GM19238 (cell line): ENCODE data around the gene GALNT10.
"Not testable (repeated sequence)": the region's sequence is repeated elsewhere in the genome, so short reads cannot be mapped to it uniquely, and the experiment has no call there.

ENCODE experiments used
- DNase-seq: peaks from one replicate; pipeline ENCODE4 v3.0.0; 2011; ENCODE audit warnings: low spot score; ENCODE audit not compliant: insufficient read length

Gene GALNT10

GRCh38 chr5:154190595-154191304 is at the start of gene GALNT10:
GALNT10 (plus strand) TSS chr5:154190733; CDS start chr5:154190867, 134 bp downstream.
- peak; percentile 83 for DNase-seq

GRCh38 chr5:154141745-154142221 is 48.8 kb upstream of the GALNT10 start:
- DNase-seq: no peak

GRCh38 chr5:154143211-154143641 is 47.3 kb upstream of the GALNT10 start:
- no peak for DNase-seq

GRCh38 chr5:154145268-154145667 is 45.3 kb upstream of the GALNT10 start:
- DNase-seq: no peak

- DNase-seq: no peak
These were observed 44.1 kb upstream of the GALNT10 start for GRCh38 chr5:154146409-154146808.

- DNase-seq: no peak
These were observed 42.9 kb upstream of the GALNT10 start for GRCh38 chr5:154147666-154148065.

GRCh38 chr5:154150471-154150870 is 40.1 kb upstream of the GALNT10 start:
- DNase-seq: not testable (repeated sequence)

GRCh38 chr5:154157483-154158378 is 32.8 kb upstream of the GALNT10 start:
- DNase-seq: no peak

- no peak for DNase-seq
These were observed 32.2 kb upstream of the GALNT10 start for GRCh38 chr5:154158379-154158737.

GRCh38 chr5:154159343-154159742 is 31.2 kb upstream of the GALNT10 start:
- DNase-seq: no peak

GRCh38 chr5:154162539-154163151 is 27.9 kb upstream of the GALNT10 start:
- no peak for DNase-seq

- DNase-seq: no peak
These were observed 26.9 kb upstream of the GALNT10 start for GRCh38 chr5:154163327-154164248.

- DNase-seq: no peak
These were observed 26.3 kb upstream of the GALNT10 start for GRCh38 chr5:154164249-154164581.

GRCh38 chr5:154165886-154166285 is 24.6 kb upstream of the GALNT10 start:
- DNase-seq: no peak

GRCh38 chr5:154166901-154167791 is 23.4 kb upstream of the GALNT10 start:
- no peak for DNase-seq

GRCh38 chr5:154168395-154168794 is 22.1 kb upstream of the GALNT10 start:
- no peak for DNase-seq

- no peak for DNase-seq
These were observed 17.7 kb upstream of the GALNT10 start for GRCh38 chr5:154172785-154173184.

- no peak for DNase-seq
These were observed 16.4 kb upstream of the GALNT10 start for GRCh38 chr5:154174091-154174490.

GRCh38 chr5:154176181-154176580 is 14.4 kb upstream of the GALNT10 start:
- no peak for DNase-seq

GRCh38 chr5:154178661-154179060 is 11.9 kb upstream of the GALNT10 start:
- no peak for DNase-seq
